WTC11 (cell line): Measurements from ENCODE around the gene TEK. TPM values are rescaled to one million over a fixed set of nuclear protein-coding genes. Genes with fewer than 3 reads are reported as not detected.

Source experiments
- ATAC-seq: fragments of 200-7000 bp; cut with Tn5 transposase; 2 replicates; pipeline ENCODE4 v1.10.0; 2021; ENCODE audit warnings: mild to moderate bottlenecking, moderate library complexity
- CTCF ChIA-PET: fragments of 300-600 bp; sonication (Branson Sonifier 250); formaldehyde crosslinking; loops from one replicate; lab custom pipeline; 2021; ENCODE audit warnings: antibody characterized with exemption; lab: Charles Lee
- POLR2A ChIA-PET: fragments of 350-600 bp; sonication (Branson Sonifier 250); formaldehyde crosslinking; loops from one replicate; lab custom pipeline; 2021; ENCODE audit warnings: antibody characterized with exemption; lab: Charles Lee
- DNase-seq: peaks from one replicate; pipeline ENCODE4 v3.0.0; 2021; ENCODE audit warnings: low spot score
- H3K27ac Mint-ChIP-seq: 2 replicates; pipeline ENCODE4 v1.8.0; 2021; ENCODE audit warnings: mixed read lengths
- H3K27me3 Mint-ChIP-seq: 2 replicates; pipeline ENCODE4 v1.8.0; 2021; ENCODE audit warnings: low read depth, mild to moderate bottlenecking, moderate library complexity, mixed read lengths
- H3K36me3 Mint-ChIP-seq: 2 replicates; pipeline ENCODE4 v1.8.0; 2021; ENCODE audit warnings: mixed read lengths
- H3K4me1 Mint-ChIP-seq: 2 replicates; pipeline ENCODE4 v1.8.0; 2022; ENCODE audit warnings: mixed read lengths
- H3K4me3 Mint-ChIP-seq: 2 replicates; pipeline ENCODE4 v1.8.0; 2021; ENCODE audit warnings: mild to moderate bottlenecking, moderate library complexity, mixed read lengths
- H3K9me3 Mint-ChIP-seq: 2 replicates; pipeline ENCODE4 v1.8.0; 2021; ENCODE audit warnings: mixed read lengths
- ARID4B ChIP-seq: sonication (generic); formaldehyde crosslinking; IDR thresholded peaks from 2 replicates; pipeline ENCODE4 v1.8.0; 2023; ENCODE audit warnings: missing genetic modification reagents, mild to moderate bottlenecking, borderline replicate concordance
- ATF2 ChIP-seq: sonication (generic); formaldehyde crosslinking; IDR thresholded peaks from 2 replicates; pipeline ENCODE4 v1.8.1; 2022; ENCODE audit warnings: low read depth, missing genetic modification reagents, borderline replicate concordance
- ATF3 ChIP-seq: sonication (generic); formaldehyde crosslinking; conservative IDR thresholded peaks from 2 replicates; pipeline ENCODE4 v1.8.1; 2022; ENCODE audit warnings: mild to moderate bottlenecking, missing genetic modification reagents
- ATF6 ChIP-seq: sonication (generic); formaldehyde crosslinking; IDR thresholded peaks from 2 replicates; pipeline ENCODE4 v1.8.1; 2023; ENCODE audit warnings: mild to moderate bottlenecking, missing genetic modification reagents
- CBFB ChIP-seq: sonication (generic); formaldehyde crosslinking; IDR thresholded peaks from 2 replicates; pipeline ENCODE4 v1.8.1; 2022; ENCODE audit warnings: mild to moderate bottlenecking, low read depth, missing genetic modification reagents
- ELF4 ChIP-seq: sonication (generic); formaldehyde crosslinking; IDR thresholded peaks from 2 replicates; pipeline ENCODE4 v1.8.1; 2022; ENCODE audit warnings: low read depth, mild to moderate bottlenecking, moderate library complexity, missing genetic modification reagents
- FOXJ3 ChIP-seq: sonication (generic); formaldehyde crosslinking; IDR thresholded peaks from 2 replicates; pipeline ENCODE4 v1.9.0; 2021; ENCODE audit warnings: missing genetic modification reagents, mild to moderate bottlenecking, borderline replicate concordance
- GABPB1 ChIP-seq: sonication (generic); formaldehyde crosslinking; IDR thresholded peaks from 2 replicates; pipeline ENCODE4 v1.8.1; 2023; ENCODE audit warnings: mild to moderate bottlenecking, missing genetic modification reagents
- MLX ChIP-seq: sonication (generic); formaldehyde crosslinking; IDR thresholded peaks from 2 replicates; pipeline ENCODE4 v1.8.1; 2023; ENCODE audit warnings: mild to moderate bottlenecking, missing genetic modification reagents, moderate library complexity
- NR2C2 ChIP-seq: sonication (generic); formaldehyde crosslinking; IDR thresholded peaks from 2 replicates; pipeline ENCODE4 v1.8.0; 2022; ENCODE audit warnings: mild to moderate bottlenecking, missing genetic modification reagents
- RELA ChIP-seq: sonication (generic); formaldehyde crosslinking; IDR thresholded peaks from 2 replicates; pipeline ENCODE4 v1.8.1; 2022; ENCODE audit warnings: missing genetic modification reagents, mild to moderate bottlenecking, borderline replicate concordance
- SP1 ChIP-seq: sonication (generic); formaldehyde crosslinking; conservative IDR thresholded peaks from 2 replicates; pipeline ENCODE4 v1.8.1; 2022; ENCODE audit warnings: missing genetic modification reagents
- TCF7 ChIP-seq: sonication (generic); formaldehyde crosslinking; IDR thresholded peaks from 2 replicates; pipeline ENCODE4 v1.8.0; 2022; ENCODE audit warnings: mild to moderate bottlenecking, low read depth, missing genetic modification reagents, moderate library complexity
- USF2 ChIP-seq: sonication (generic); formaldehyde crosslinking; IDR thresholded peaks from 2 replicates; pipeline ENCODE4 v1.8.1; 2023; ENCODE audit warnings: mild to moderate bottlenecking, missing genetic modification reagents, moderate library complexity
- ZNF423 ChIP-seq: fragments of 250-450 bp; sonication (Bioruptor Pico); IDR thresholded peaks from 2 replicates; pipeline ENCODE4 v2.1.2; 2022; ENCODE audit warnings: mild to moderate bottlenecking, moderate library complexity
- ZNF425 ChIP-seq: fragments of 250-450 bp; sonication (Bioruptor Pico); conservative IDR thresholded peaks from 2 replicates; pipeline ENCODE4 v1.9.0; 2021; ENCODE audit warnings: mild to moderate bottlenecking
- ZNF512 ChIP-seq: sonication (generic); formaldehyde crosslinking; IDR thresholded peaks from 2 replicates; pipeline ENCODE4 v1.8.1; 2022; ENCODE audit warnings: missing genetic modification reagents, borderline replicate concordance
- total RNA-seq: library from RNA; stranded (reverse); gene quantifications from 3 replicates; pipeline ENCODE4 v1.2.3, GENCODE V29; 2021

TEK gene
- total RNA-seq, 1 experiment from 2014 or later = 3.1 TPM

- Mint-ChIP-seq H3K36me3 (peaks cover 4% of the 10 kb centered on the region), H3K4me3 (no peak overlapping the region), H3K27me3 (no peaks in the 10 kb centered on the region), H3K4me1 (no peaks in the 10 kb centered on the region), H3K27ac (no peak overlapping the region), H3K9me3 (peaks cover 14% of the 10 kb centered on the region)
- TF ChIP-seq ARID4B (CRISPR knock-in tag) = no peak
- no peak for TF ChIP-seq ZNF512 (CRISPR knock-in tag)
- no peak for TF ChIP-seq FOXJ3 (CRISPR knock-in tag)
- no peak for TF ChIP-seq ZNF425 (CRISPR knock-in tag)
- no peak for TF ChIP-seq GABPB1 (CRISPR knock-in tag)
- no peak for TF ChIP-seq ELF4 (CRISPR knock-in tag)
- TF ChIP-seq NR2C2 (CRISPR knock-in tag) = no peak
- no peak for TF ChIP-seq SP1 (CRISPR knock-in tag)
- TF ChIP-seq MLX = no peak
- no peak for TF ChIP-seq RELA (CRISPR knock-in tag)
- no peak for TF ChIP-seq ATF6 (CRISPR knock-in tag)
- TF ChIP-seq TCF7 (CRISPR knock-in tag) = no peak
- no peak for ATAC-seq
- ChIA-PET POLR2A (no interaction called here), CTCF (no interaction called here)
- DNase-seq = no peak
These were observed 14.3 kb upstream of the TEK start for GRCh38 chr9:27094640-27095298.

- Mint-ChIP-seq H3K9me3 (no peaks in the 10 kb centered on the region), H3K4me3 (no peak overlapping the region), H3K27me3 (no peaks in the 10 kb centered on the region), H3K4me1 (peaks cover 17% of the 10 kb centered on the region), H3K36me3 (no peaks in the 10 kb centered on the region), H3K27ac (no peak overlapping the region)
- ATAC-seq = no peak
- CTCF ChIA-PET = no interaction called here
- POLR2A ChIA-PET = interaction anchor here (0.6 kb wide), 1 partner anchor 507 kb away, joined by 4 read pairs; no protein-coding TSS in a partner anchor
- no peak for DNase-seq
- TF ChIP-seq USF2 (CRISPR knock-in tag) = no peak
- no peak for TF ChIP-seq SP1 (CRISPR knock-in tag)
- no peak for TF ChIP-seq CBFB (CRISPR knock-in tag)
- TF ChIP-seq RELA (CRISPR knock-in tag) = no peak
- no peak for TF ChIP-seq ATF6 (CRISPR knock-in tag)
- no peak for TF ChIP-seq ATF2 (CRISPR knock-in tag)
- TF ChIP-seq ZNF423 (CRISPR knock-in tag) = no peak
- TF ChIP-seq ATF3 (CRISPR knock-in tag) = no peak
These were observed 1.8 kb upstream of the TEK start for GRCh38 chr9:27107241-27107640.
